HAP-1 (cell line): ENCODE results near the gene SNX32.
"Not testable (repeated sequence)": the region's sequence is repeated elsewhere in the genome, so short reads cannot be mapped to it uniquely, and the experiment has no call there.

Source experiments
- DNase-seq, 2 experiments: peaks; one replicate each; pipeline ENCODE4 v3.0.0-alpha.2; 2016 to 2020; ENCODE audit warnings: low spot score in 2 of 2
- H3K27me3 ChIP-seq: fragments of 250-450 bp; sonication (Bioruptor Pico); 2 replicates; pipeline ENCODE4 v1.5.1; 2020; ENCODE audit warnings: low read depth, mild to moderate bottlenecking, moderate library complexity
- H3K36me3 ChIP-seq: fragments of 250-450 bp; sonication (Bioruptor Pico); replicated peaks from 2 replicates; pipeline ENCODE4 v1.5.1; 2020; ENCODE audit warnings: mild to moderate bottlenecking
- H3K4me1 ChIP-seq: fragments of 250-450 bp; sonication (Bioruptor Pico); 2 replicates; pipeline ENCODE4 v1.5.1; 2020; ENCODE audit warnings: mild to moderate bottlenecking
- H3K4me3 ChIP-seq: fragments of 250-450 bp; sonication (Bioruptor Pico); 2 replicates; pipeline ENCODE4 v1.5.1; 2020; ENCODE audit warnings: mild to moderate bottlenecking, moderate library complexity
- H3K9me3 ChIP-seq: fragments of 250-450 bp; sonication (Bioruptor Pico); 2 replicates; pipeline ENCODE4 v1.5.1; 2020; ENCODE audit warnings: mild to moderate bottlenecking, moderate library complexity
- in situ Hi-C: fragments of 300-500 bp; cut with MboI; formaldehyde crosslinking; loops from 3 replicates; pipeline ENCODE4 v1.14.3; 2020; ENCODE audit warnings: low sequenced_read_pairs, inconsistent platforms, mixed read lengths

Gene SNX32

DNA sequence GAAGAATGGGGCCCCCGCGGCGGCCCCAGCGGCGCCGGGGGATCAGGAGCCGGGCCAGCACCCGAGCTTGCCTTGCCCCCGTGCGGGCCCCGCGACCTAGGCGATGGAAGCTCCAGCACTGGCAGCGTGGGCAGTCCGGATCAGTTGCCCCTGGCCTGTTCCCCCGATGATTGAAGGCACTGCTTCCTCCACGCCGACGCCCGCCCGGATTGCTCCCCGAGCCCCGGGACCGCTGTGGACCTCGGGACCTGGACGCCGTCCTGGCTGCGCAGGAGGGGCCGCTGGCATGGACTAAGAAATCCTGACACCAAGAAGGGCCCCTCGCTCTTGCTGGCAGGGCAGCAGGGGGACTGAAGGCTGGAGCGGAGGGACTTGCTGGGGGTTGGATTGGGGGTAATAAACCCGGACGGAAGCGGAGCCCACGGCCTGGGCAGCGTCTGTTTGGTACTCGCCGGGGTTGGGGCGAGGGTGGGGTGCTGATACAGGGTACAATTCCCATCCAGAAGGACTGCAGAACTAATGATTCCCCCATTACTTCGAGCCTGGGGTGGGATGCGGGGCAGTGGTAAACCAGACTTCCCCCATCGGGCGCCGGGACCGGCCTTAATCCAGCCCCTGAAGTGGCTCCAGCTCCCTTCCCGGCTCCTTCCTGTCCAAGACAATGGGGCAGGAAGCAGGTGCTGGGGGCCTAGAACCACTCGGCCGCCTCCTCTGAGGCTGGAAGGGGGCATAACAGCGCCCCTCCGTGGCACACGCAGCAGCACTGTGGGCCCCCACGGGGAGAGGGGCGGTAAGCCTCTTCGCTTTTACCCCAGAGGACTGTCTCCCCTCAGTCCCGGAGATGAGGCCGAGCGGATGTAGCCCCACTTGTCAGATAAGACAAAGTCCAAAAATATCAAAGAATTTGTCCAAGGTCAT is 57.7 kb downstream of the SNX32 start:
- Histone ChIP-seq H3K4me1 (peaks cover 27% of the 10 kb centered on the region), H3K9me3 (no peaks in the 10 kb centered on the region), H3K4me3 (peak overlapping the region; percentile 77), H3K27me3 (no peaks in the 10 kb centered on the region), H3K36me3 (peaks cover 40% of the 10 kb centered on the region)
- in situ Hi-C loops, result no loop called here
- peak; percentile 59 to 78 for DNase-seq

DNA sequence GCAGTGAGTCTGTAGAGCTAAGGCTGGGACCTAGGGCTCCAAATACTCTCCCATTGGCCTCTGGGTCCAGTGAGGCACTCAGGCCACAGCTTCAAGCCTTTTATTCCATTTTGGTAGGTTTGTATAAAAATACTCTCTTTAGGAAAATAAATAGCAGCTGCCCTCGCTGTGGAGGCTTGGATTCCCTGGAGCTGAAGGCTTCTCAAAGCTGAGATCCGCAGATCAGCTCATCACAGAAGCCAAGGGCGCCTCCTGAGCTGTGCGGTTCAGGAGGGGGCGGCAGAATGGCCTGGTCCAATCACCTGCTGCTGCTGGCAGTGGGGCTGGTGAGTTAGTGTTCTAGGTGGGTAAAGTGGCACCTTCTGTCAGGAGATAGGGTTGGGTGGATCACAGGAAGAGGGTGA is 58.4 kb downstream of the SNX32 start:
- Histone ChIP-seq H3K4me1 (peaks cover 27% of the 10 kb centered on the region), H3K4me3 (peak overlapping the region; percentile 77), H3K36me3 (peaks cover 39% of the 10 kb centered on the region)
- in situ Hi-C loops, H3K27me3 ChIP-seq, H3K9me3 ChIP-seq: not testable (repeated sequence)
- DNase-seq, result peak in 1 of 2 experiments; percentile 44

DNA sequence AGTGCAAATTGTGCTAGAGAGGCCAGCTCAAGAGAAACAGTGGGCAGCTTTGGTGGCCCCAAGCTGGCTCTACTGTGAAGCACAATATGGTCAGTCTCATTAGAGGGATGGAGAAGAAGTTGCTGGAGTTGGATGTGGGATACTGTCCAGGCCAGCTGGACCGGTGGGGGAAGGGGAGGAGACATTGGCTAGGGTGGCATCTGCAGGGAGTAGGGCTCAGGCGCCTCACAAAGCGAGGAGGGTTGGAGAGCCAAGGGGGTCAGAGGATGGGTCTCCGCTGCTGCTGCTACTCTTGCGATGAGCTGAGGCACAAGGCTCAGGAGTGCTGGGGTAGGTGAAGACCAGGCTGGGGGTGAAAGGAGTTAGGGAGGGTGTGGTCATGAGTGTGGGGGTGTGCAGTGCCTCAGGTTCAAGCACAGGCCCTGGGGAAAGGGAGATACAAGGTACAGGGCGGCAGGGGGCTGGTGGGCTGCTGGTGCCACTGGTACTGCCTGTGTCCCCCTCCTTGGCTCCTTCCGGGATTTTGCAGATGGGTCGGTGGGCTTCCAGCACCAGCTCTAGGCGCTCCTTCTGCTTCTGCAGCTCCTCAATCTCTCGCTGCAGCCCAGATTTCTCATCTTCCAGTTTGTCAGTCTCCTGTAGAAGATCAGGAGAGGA is 59.0 kb downstream of the SNX32 start:
- H3K27me3 ChIP-seq, result no peaks in the 10 kb centered on the region
- peak overlapping the region; percentile 77 for H3K4me3 ChIP-seq
- no peaks in the 10 kb centered on the region for H3K9me3 ChIP-seq
- H3K36me3 ChIP-seq, result peaks cover 39% of the 10 kb centered on the region
- in situ Hi-C loops, result no loop called here
- no peak for DNase-seq
- H3K4me1 ChIP-seq, result peaks cover 23% of the 10 kb centered on the region

DNA sequence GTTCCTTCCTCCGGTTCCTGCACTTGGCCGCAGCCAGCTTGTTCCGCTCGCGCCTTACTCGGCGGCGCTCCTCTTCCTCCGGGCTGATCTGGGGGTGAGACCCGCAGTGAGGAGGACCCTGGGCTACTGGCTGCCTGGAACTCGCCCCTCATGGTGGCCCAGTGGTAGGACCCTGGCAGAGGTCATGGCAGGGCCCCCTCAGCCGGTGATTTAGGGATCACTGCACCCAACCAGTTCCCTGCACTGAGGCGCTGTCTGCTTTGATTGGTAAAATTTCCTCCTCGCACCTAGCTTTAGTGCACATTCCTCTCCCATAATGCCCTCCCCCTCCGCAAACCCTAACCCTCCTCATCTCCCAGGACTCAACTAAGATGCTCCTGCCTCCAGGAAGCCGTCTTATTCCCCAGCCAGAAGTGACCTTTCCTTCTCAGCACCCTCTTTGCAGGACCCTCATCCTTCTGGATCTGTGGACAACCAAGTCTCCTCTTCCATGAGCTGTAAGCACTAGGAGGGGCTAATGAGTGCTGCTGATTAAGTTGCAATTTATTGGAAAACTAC is 60.4 kb downstream of the SNX32 start:
- no peak overlapping the region for H3K4me3 ChIP-seq
- no peaks in the 10 kb centered on the region for H3K27me3 ChIP-seq
- H3K36me3 ChIP-seq, result peaks cover 39% of the 10 kb centered on the region
- H3K9me3 ChIP-seq, result no peaks in the 10 kb centered on the region
- in situ Hi-C loops, result no loop called here
- DNase-seq, result no peak
- peaks cover 22% of the 10 kb centered on the region for H3K4me1 ChIP-seq

DNA sequence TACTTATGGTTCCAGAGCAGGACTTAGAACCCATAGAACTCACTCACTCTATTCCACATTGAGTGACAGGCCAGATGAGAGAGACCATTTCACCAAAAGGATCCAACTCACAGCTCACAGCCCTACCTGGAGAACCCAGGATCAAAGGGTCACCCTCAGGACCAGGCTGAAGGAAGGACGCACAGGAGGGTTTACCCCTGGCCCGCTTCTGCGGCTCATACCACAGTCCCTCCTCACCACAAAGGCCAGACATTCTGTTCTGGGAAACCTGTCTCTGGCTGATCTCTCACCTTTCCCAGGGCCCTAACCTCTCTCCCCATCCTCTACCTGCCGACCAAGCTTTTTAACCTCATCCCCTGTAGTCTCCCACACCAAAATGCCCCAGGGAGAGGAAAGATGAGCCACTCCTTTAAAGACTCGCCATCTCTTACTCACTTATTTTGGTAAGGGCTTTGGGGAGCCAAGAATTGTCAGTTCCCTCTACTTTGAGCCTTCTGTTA is 61.8 kb downstream of the SNX32 start:
- in situ Hi-C loops, result no loop called here
- Histone ChIP-seq H3K4me3 (no peak overlapping the region), H3K4me1 (peaks cover 11% of the 10 kb centered on the region), H3K36me3 (peaks cover 39% of the 10 kb centered on the region), H3K9me3 (no peaks in the 10 kb centered on the region), H3K27me3 (no peaks in the 10 kb centered on the region)
- no peak for DNase-seq

DNA sequence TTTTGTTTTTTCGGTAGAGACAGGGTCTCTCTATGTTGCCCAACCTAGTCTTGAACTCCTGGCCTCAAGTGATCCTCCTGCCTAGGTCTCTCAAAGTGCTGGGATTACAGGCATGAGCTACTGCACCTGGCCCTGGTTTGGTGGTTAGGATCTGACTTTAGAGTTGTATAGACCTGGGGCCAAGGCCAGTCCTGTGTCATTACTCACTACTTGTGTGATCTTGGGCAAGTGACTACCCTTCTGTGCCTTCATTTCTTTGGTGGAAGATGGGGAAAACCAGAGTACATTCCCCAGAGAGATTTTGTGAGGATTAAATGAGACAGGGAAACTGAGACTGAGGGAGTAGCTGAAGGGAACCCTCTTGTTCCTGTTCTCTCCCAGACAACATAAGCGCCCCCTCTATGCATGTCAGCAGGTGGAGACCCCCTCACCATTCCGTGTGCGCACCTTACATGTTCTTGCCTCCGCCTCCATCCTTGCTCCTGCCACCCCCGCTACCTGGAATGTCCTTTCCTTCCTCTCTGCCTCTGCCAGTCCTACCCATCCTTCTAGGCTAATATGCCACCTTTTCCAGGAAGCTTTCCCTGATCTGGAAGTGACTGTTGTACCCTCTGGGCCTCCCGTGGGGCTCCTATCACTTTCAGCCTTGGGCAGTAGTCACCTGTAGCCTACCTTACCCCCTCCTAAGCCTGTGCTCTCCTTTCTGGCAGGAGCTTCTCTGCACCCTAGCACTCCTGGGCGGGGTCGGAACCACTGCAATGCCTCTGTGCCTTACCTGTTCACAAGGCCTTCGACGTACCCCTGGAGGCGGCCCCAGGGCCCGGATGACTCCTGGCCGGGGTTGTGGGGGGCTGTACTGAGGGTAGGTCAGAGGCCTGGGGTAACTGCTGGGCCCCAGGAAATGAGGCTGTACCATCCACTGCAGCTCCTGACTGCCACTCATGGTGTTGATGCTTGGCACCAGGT is 62.6 kb downstream of the SNX32 start:
- peaks cover 31% of the 10 kb centered on the region for H3K36me3 ChIP-seq
- no peak overlapping the region for H3K4me3 ChIP-seq
- no peaks in the 10 kb centered on the region for H3K27me3 ChIP-seq
- no peaks in the 10 kb centered on the region for H3K9me3 ChIP-seq
- in situ Hi-C loops, result no loop called here
- H3K4me1 ChIP-seq, result peaks cover 15% of the 10 kb centered on the region
- DNase-seq, result no peak

DNA sequence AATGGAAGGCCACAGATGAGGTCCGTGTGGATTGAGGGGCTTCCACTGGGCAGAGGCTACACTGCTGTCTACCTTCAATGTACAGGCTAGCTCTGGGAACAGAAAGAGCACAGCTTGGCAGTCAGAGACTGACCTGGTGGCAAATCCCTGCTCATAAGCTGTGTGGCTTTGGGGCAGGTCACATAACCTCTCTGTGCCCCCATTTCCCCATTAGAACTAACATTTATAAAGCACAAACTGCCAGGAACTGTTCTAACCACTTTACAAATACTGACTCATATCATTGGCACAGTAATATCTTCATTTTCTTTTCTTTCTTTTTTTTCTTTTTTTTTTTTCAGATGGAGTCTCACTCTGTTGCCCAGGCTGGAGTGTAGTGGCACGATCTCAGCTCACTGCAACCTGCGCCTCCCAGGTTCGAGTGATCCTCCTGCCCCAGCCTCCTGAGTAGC is 63.3 kb downstream of the SNX32 start:
- Histone ChIP-seq H3K9me3 (no peaks in the 10 kb centered on the region), H3K4me1 (peaks cover 12% of the 10 kb centered on the region), H3K27me3 (no peaks in the 10 kb centered on the region), H3K4me3 (no peak overlapping the region), H3K36me3 (peaks cover 24% of the 10 kb centered on the region)
- in situ Hi-C loops, result no loop called here
- DNase-seq, result no peak

DNA sequence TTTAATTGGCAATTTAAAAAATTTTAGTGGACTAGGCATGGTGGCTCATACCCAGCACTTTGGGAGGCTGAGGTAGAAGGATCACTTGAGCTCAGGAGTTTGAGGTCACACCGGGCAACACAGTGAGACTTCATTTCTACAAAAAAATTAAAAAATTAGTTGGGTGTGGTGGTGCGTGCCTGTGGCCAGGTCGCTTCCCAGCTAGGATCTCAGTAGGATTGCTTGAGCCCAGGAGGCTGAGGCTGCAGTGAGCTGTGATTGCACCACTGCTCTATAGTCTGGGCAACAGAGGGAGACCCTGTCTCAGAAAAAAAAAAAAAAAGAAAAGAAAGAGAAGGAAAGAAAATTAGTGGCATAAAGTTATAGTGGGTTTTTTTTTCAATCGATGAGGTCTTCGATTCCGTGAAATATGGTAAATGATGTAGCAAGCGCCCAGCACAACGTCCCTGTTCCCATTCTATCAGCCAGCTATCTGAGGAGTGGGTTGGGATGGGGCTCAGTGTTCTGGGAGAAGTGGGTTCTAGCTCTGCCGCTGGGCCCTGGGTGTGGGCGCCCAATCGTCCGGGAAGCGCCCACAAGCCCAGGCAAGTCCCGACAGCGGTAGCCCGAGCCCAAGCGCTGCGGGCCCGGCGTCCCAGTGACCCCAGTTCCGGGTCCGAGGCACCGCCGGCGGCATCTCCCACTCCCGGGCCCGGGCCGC is 65.0 kb downstream of the SNX32 start:
- DNase-seq, result no peak
- Histone ChIP-seq H3K27me3 (no peaks in the 10 kb centered on the region), H3K36me3 (peaks cover 14% of the 10 kb centered on the region), H3K4me3 (peak overlapping the region; percentile 75), H3K4me1 (peaks cover 10% of the 10 kb centered on the region), H3K9me3 (no peaks in the 10 kb centered on the region)
- in situ Hi-C loops, result no loop called here

DNA sequence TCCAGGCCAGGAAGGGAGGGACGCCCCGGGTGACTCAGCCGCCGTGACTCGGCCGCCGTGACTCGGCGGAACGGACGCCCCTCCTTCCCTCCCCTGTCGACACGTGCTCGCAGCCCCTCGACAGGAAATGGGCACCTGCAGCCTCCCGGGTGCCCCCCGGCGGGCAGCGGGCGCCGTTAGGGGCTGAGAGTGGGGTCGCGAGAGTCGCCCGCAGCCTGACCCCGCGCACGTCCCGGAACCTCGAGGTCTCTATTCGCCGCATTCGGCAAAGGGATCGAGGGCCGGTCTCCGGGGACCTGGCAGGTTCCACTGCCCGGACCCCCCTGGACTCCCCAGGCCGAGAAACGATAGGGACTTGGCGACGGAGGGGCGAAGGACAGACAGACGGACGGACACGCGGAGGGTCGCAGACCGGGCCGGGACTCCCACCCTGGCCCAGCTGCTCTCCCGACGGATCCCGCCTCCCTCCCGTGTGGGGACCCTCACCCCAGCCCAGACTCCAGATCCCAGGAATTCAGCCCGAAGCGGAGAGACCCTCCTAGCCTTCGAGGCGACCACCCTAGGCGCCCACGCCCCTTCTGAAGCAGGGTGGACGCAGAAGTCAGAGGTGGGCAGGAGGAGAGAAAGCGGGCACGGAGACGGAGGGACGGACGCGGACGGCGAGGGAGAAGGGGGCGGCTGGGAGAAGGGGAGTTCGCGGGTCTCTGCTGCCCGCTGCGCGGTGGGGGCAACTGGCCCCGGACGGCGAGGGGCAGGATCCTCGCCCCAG is 65.8 kb downstream of the SNX32 start:
- Histone ChIP-seq H3K9me3 (no peaks in the 10 kb centered on the region), H3K4me3 (peak overlapping the region; percentile 75), H3K27me3 (no peaks in the 10 kb centered on the region), H3K36me3 (peaks cover 14% of the 10 kb centered on the region), H3K4me1 (peaks cover 10% of the 10 kb centered on the region)
- in situ Hi-C loops, result no loop called here
- DNase-seq, result peak in 1 of 2 experiments; percentile 72

DNA sequence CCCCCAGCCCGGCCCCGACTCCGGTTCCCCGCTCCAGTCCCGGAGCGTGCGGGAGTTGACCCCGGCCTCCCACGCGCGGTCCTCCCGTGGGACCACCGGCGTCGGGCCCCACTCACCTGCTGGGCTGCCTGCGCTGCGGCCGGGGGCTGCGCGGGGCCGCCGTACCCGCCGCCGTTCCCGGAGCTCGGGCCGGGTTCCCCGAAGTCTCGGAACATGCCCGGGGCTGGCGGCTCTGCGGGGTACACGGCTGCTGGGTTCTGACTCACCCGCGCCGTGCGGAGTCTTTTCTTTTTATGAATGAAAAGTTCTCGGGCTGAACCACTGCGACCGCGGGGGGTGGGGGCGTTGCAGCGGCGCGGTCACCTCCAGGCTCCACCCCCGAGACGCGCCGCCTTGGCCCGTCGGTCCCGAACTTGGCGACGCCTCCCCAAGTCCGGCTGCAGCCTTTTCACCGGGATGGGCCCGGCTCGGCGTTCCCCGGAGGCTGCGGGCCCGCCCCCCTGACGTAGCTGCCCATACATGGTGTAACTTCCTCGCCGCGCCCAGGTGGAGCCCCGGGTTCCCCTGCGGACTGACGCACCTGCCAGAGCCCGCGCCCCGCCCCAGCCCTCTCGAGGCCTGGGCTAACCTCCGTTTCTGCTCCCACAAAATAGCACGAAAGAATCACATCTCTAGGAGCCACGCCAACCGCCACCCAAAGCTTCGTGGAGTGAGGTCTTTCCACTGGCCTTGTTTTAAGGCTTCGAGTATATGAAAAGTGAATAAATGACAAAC is 66.5 kb downstream of the SNX32 start, which contains the start of gene FOSL1:
FOSL1 (minus strand) TSS at position 264 of the 774 bp plus-strand sequence; CDS start at position 215, 49 bp downstream.
- peak; percentile 85 to 95 for DNase-seq
- H3K4me3 ChIP-seq, result peak within 1 kb of the TSS; percentile 75
- no peaks in the 10 kb centered on the region for H3K9me3 ChIP-seq
- in situ Hi-C loops, result no loop called here
- no peaks in the 10 kb centered on the region for H3K27me3 ChIP-seq
- H3K36me3 ChIP-seq, result peaks cover 13% of the 10 kb centered on the region
- H3K4me1 ChIP-seq, result peaks cover 10% of the 10 kb centered on the region

DNA sequence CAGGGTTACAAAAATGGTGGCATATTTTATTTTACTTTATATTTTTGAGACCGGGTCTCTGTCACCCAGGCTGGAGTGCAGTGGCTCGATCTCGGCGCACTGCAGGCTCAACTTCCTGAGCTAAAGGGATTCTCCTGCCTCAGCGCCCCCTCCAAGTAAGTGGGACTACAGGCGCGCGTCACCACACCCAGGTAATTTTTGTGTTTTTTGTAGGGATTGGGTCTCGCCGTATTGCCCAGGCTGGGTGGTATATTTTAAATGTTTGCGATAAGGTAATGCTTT is 67.1 kb downstream of the SNX32 start:
- DNase-seq, result no peak
- in situ Hi-C loops, result no loop called here
- H3K4me1 ChIP-seq, result peaks cover 10% of the 10 kb centered on the region
- H3K9me3 ChIP-seq, result no peaks in the 10 kb centered on the region
- H3K27me3 ChIP-seq, result no peaks in the 10 kb centered on the region
- peak overlapping the region; percentile 75 for H3K4me3 ChIP-seq
- peaks cover 8% of the 10 kb centered on the region for H3K36me3 ChIP-seq
